Measurements from ENCODE around the gene TTC34.

Gene TTC34

GRCh38 chr1:2632561-2633361, 168.7 kb downstream of the TTC34 start, which contains the start of gene MMEL1:
Gene MMEL1 (minus strand): TSS chr1:2633016. CDS start chr1:2629484, 3,532 bp downstream.
- Histone ChIP-seq H3K4me3 (ENCODE audit: insufficient read depth, low read length, poor library complexity, severe bottlenecking) (no peak within 1 kb of the TSS), H2AFZ (ENCODE audit: low read depth, low read length, severe bottlenecking) (no peak within 1 kb of the TSS), H3K4me2 (ENCODE audit: low read depth, low read length, poor library complexity, severe bottlenecking) (no peak within 1 kb of the TSS), H3K9me2 (replicated peaks; ENCODE audit: insufficient read depth, low read length) (no peaks in the 10 kb centered on the region), H3K27ac (ENCODE audit: low read depth, low read length) (no peak within 1 kb of the TSS), H3K9me3 (ENCODE audit: insufficient read depth, low read length) (peaks cover 4% of the 10 kb centered on the region; the same call in 1 of the 2 replicates), H4K20me1 (ENCODE audit: low read depth, low read length) (no peaks in the 10 kb centered on the region), H3K79me2 (ENCODE audit: insufficient read depth, low read length) (no peaks in the 10 kb centered on the region), H3K36me3 (ENCODE audit: low read length) (no peaks in the 10 kb centered on the region), H3K27me3 (ENCODE audit: low read length) (no peaks in the 10 kb centered on the region), H3K9ac (ENCODE audit: low read length) (no peak within 1 kb of the TSS), H3F3A (ENCODE audit: insufficient read depth) (no peaks in the 10 kb centered on the region)
- TF ChIP-seq CTCF (IDR thresholded peaks at IDR 0.05; ENCODE audit: insufficient read depth, low read length, poor library complexity, severe bottlenecking): no peak
- no peak for TF ChIP-seq EZH2phosphoT487 (conservative IDR thresholded peaks at IDR 0.05; ENCODE audit: low read length)

- Histone ChIP-seq H3K9me2 (replicated peaks; ENCODE audit: insufficient read depth, low read length) (no peaks in the 10 kb centered on the region), H3K27ac (ENCODE audit: low read depth, low read length) (no peak overlapping the region), H3K36me3 (ENCODE audit: low read length) (no peaks in the 10 kb centered on the region), H3K4me2 (ENCODE audit: low read depth, low read length, poor library complexity, severe bottlenecking) (no peak overlapping the region), H2AFZ (ENCODE audit: low read depth, low read length, severe bottlenecking) (no peak overlapping the region), H3K79me2 (ENCODE audit: insufficient read depth, low read length) (no peaks in the 10 kb centered on the region), H4K20me1 (ENCODE audit: low read depth, low read length) (no peaks in the 10 kb centered on the region), H3K9ac (ENCODE audit: low read length) (no peak overlapping the region), H3K9me3 (ENCODE audit: insufficient read depth, low read length) (0 out of 2 replicates have a peak, but pooled peaks cover 4% of the 10 kb centered on the region), H3K4me3 (ENCODE audit: insufficient read depth, low read length, poor library complexity, severe bottlenecking) (no peak overlapping the region), H3F3A (ENCODE audit: insufficient read depth) (no peaks in the 10 kb centered on the region), H3K27me3 (ENCODE audit: low read length) (no peaks in the 10 kb centered on the region)
- TF ChIP-seq EZH2phosphoT487 (conservative IDR thresholded peaks at IDR 0.05; ENCODE audit: low read length) (no peak), CTCF (IDR thresholded peaks at IDR 0.05; ENCODE audit: insufficient read depth, low read length, poor library complexity, severe bottlenecking) (no peak)
These were observed 169.5 kb downstream of the TTC34 start for GRCh38 chr1:2632051-2632430.

- no peaks in the 10 kb centered on the region for H3K36me3 ChIP-seq (ENCODE audit: low read length)
These were observed 170.1 kb downstream of the TTC34 start for GRCh38 chr1:2631136-2632050.

More at GRCh38 chr1:2631136-2632050, 170.1 kb downstream of the TTC34 start:
- H3K4me2 ChIP-seq (ENCODE audit: low read depth, low read length, poor library complexity, severe bottlenecking): no peak overlapping the region
- H3K4me3 ChIP-seq (ENCODE audit: insufficient read depth, low read length, poor library complexity, severe bottlenecking): no peak overlapping the region
- no peaks in the 10 kb centered on the region for H3K27me3 ChIP-seq (ENCODE audit: low read length)
- no peaks in the 10 kb centered on the region for H3F3A ChIP-seq (ENCODE audit: insufficient read depth)
- no peak overlapping the region for H2AFZ ChIP-seq (ENCODE audit: low read depth, low read length, severe bottlenecking)
- no peaks in the 10 kb centered on the region for H3K79me2 ChIP-seq (ENCODE audit: insufficient read depth, low read length)
- no peak overlapping the region for H3K27ac ChIP-seq (ENCODE audit: low read depth, low read length)
- no peaks in the 10 kb centered on the region for H3K9me3 ChIP-seq (ENCODE audit: insufficient read depth, low read length)
- TF ChIP-seq CTCF (IDR thresholded peaks at IDR 0.05; ENCODE audit: insufficient read depth, low read length, poor library complexity, severe bottlenecking) (no peak), EZH2phosphoT487 (conservative IDR thresholded peaks at IDR 0.05; ENCODE audit: low read length) (no peak)
- no peaks in the 10 kb centered on the region for H4K20me1 ChIP-seq (ENCODE audit: low read depth, low read length)
- no peaks in the 10 kb centered on the region for H3K9me2 ChIP-seq (replicated peaks; ENCODE audit: insufficient read depth, low read length)
- no peak overlapping the region for H3K9ac ChIP-seq (ENCODE audit: low read length)

Measured in SU-DHL-6 (cell line).